Measurements from ENCODE around the gene H2BK1.

H2BK1 gene

DNA sequence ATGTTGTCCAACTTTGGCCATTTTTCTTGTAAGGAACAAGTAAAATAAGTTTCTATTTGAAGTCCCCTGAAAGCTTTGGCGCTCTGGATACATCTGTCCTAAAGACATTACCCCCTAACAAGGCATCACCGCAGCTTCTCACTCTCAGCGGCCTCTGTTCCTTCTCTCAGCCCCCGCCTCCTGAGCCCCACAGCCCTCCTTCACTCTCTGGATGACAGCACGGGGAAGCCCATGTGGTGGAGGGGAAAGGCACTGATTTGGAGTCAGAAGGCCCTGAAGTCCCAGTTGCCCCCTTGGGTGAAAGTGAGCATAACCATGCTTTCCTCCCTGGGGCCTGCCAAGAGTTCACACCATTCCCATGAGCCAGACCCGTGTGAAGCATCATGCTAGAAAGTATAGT lies 4.6 kb downstream of the H2BK1 start:
- Histone ChIP-seq H4K20me1 (ENCODE audit: control insufficient read depth, insufficient read depth, low read depth, low read length) (no peaks in the 10 kb centered on the region), H3K4me1 (ENCODE audit: control insufficient read depth, low read length) (no peaks in the 10 kb centered on the region), H3K4me2 (ENCODE audit: low read length) (no peak overlapping the region), H3K36me3 (ENCODE audit: control insufficient read depth, low read length) (no peaks in the 10 kb centered on the region), H3K9me3 (ENCODE audit: control insufficient read depth, insufficient read depth, low read length) (no peaks in the 10 kb centered on the region), H3K9me2 (replicated peaks; ENCODE audit: control insufficient read depth, low read length) (no peaks in the 10 kb centered on the region), H3K4me3 (ENCODE audit: low read length) (no peak overlapping the region), H3K79me2 (ENCODE audit: control insufficient read depth, low read length) (no peaks in the 10 kb centered on the region), H3F3A (ENCODE audit: control insufficient read depth, insufficient read depth) (no peaks in the 10 kb centered on the region), H3K27me3 (ENCODE audit: control insufficient read depth, low read length) (peaks cover 21% of the 10 kb centered on the region), H3K27ac (ENCODE audit: low read depth, low read length) (no peak overlapping the region)
- TF ChIP-seq, protein P1, sequence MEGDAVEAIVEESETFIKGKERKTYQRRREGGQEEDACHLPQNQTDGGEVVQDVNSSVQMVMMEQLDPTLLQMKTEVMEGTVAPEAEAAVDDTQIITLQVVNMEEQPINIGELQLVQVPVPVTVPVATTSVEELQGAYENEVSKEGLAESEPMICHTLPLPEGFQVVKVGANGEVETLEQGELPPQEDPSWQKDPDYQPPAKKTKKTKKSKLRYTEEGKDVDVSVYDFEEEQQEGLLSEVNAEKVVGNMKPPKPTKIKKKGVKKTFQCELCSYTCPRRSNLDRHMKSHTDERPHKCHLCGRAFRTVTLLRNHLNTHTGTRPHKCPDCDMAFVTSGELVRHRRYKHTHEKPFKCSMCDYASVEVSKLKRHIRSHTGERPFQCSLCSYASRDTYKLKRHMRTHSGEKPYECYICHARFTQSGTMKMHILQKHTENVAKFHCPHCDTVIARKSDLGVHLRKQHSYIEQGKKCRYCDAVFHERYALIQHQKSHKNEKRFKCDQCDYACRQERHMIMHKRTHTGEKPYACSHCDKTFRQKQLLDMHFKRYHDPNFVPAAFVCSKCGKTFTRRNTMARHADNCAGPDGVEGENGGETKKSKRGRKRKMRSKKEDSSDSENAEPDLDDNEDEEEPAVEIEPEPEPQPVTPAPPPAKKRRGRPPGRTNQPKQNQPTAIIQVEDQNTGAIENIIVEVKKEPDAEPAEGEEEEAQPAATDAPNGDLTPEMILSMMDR (IDR thresholded peaks at IDR 0.05; ENCODE audit: low read depth, low read length, poor library complexity, severe bottlenecking), result no peak
- TF ChIP-seq EZH2phosphoT487 (IDR thresholded peaks at IDR 0.05; ENCODE audit: borderline replicate concordance, low read length), result no peak

DNA sequence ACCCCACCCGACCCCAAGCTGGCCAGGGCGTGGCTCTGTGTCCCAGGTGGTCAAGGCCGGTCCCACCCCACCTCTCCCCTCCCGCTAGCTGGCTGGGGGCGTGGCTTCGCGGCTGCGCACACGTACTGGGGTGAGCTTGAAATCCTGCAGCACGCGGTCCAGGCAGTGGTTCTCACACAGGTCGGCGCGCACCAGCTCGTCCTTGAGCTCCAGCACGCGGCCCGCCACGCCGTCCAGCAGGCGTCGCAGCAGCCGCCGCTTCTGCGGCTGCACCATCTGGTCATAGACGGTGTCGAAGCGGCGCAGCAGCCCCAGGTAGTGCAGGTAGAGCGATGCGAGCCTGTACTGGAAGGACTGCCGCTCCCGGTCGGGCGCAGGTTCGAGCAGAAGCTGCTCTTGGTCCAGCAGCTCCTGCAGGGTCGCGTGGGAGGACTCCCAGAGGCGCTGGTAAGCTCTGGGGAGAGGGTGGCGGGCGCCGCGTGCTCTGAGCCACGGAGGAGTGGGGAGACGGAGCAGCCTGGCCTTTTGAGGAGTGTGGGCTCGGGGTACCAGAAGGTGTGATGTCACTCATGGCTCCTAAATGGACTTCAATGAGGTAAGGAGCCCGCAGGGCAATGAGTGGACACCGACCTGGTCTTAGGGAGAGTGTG lies 5.8 kb downstream of the H2BK1 start:
- Histone ChIP-seq H3K79me2 (ENCODE audit: control insufficient read depth, low read length) (no peaks in the 10 kb centered on the region), H4K20me1 (ENCODE audit: control insufficient read depth, insufficient read depth, low read depth, low read length) (no peaks in the 10 kb centered on the region), H3F3A (ENCODE audit: control insufficient read depth, insufficient read depth) (no peaks in the 10 kb centered on the region), H3K9me3 (ENCODE audit: control insufficient read depth, insufficient read depth, low read length) (no peaks in the 10 kb centered on the region), H3K9me2 (replicated peaks; ENCODE audit: control insufficient read depth, low read length) (no peaks in the 10 kb centered on the region), H3K27ac (ENCODE audit: low read depth, low read length) (no peak overlapping the region), H3K36me3 (ENCODE audit: control insufficient read depth, low read length) (no peaks in the 10 kb centered on the region), H3K27me3 (ENCODE audit: control insufficient read depth, low read length) (peaks cover 21% of the 10 kb centered on the region), H3K4me1 (ENCODE audit: control insufficient read depth, low read length) (no peaks in the 10 kb centered on the region), H3K4me2 (ENCODE audit: low read length) (no peak overlapping the region), H3K4me3 (ENCODE audit: low read length) (no peak overlapping the region)
- TF ChIP-seq, protein P1 (IDR thresholded peaks at IDR 0.05; ENCODE audit: low read depth, low read length, poor library complexity, severe bottlenecking), result no peak
- TF ChIP-seq EZH2phosphoT487 (IDR thresholded peaks at IDR 0.05; ENCODE audit: borderline replicate concordance, low read length), result no peak

DNA sequence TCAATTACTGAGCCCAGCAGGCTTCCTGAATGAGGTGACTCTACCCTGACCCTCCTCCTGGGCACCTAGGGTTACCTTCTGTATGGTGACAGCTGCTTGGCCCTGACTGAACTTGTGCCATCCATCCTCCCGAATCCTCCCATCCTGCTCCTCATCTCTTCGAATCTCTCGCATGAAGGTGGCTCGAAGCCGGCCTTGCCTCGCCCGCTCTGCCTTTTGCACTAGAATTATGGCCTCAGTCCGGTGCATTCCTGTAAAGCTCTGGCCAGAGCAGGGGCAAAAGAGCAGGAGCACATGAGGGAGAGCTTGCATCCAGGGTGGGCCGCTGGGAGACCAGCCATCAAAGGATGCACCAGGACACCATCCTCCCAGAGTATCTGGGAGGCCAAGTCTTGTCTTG lies 7.5 kb downstream of the H2BK1 start:
- no peaks in the 10 kb centered on the region for H3K9me2 ChIP-seq (replicated peaks; ENCODE audit: control insufficient read depth, low read length)
- no peaks in the 10 kb centered on the region for H3K4me1 ChIP-seq (ENCODE audit: control insufficient read depth, low read length)
- H3K4me3 ChIP-seq (ENCODE audit: low read length), result no peak overlapping the region
- peaks cover 21% of the 10 kb centered on the region for H3K27me3 ChIP-seq (ENCODE audit: control insufficient read depth, low read length)
- no peaks in the 10 kb centered on the region for H4K20me1 ChIP-seq (ENCODE audit: control insufficient read depth, insufficient read depth, low read depth, low read length)
- no peak for TF ChIP-seq EZH2phosphoT487 (IDR thresholded peaks at IDR 0.05; ENCODE audit: borderline replicate concordance, low read length)
- TF ChIP-seq, protein P1 (IDR thresholded peaks at IDR 0.05; ENCODE audit: low read depth, low read length, poor library complexity, severe bottlenecking), result no peak
- H3K9me3 ChIP-seq (ENCODE audit: control insufficient read depth, insufficient read depth, low read length), result no peaks in the 10 kb centered on the region
- H3K27ac ChIP-seq (ENCODE audit: low read depth, low read length), result no peak overlapping the region
- no peak overlapping the region for H3K4me2 ChIP-seq (ENCODE audit: low read length)
- H3K79me2 ChIP-seq (ENCODE audit: control insufficient read depth, low read length), result no peaks in the 10 kb centered on the region
- H3K36me3 ChIP-seq (ENCODE audit: control insufficient read depth, low read length), result no peaks in the 10 kb centered on the region
- no peaks in the 10 kb centered on the region for H3F3A ChIP-seq (ENCODE audit: control insufficient read depth, insufficient read depth)

Measured in DOHH2 (cell line).